Naive thymus-derived CD4-positive, alpha-beta T cell (primary cell): ENCODE data around the gene MAN1C1. TPM values are rescaled to one million over a fixed set of nuclear protein-coding genes. Genes with fewer than 3 reads are reported as not detected.

Experiments
- ATAC-seq: fragments of 150-1000 bp; cut with Tn5 transposase; 2 replicates; pipeline ENCODE4 v1.10.0; 2021; ENCODE audit warnings: mild to moderate bottlenecking, moderate library complexity
- CTCF ChIA-PET: fragments of 350-600 bp; sonication (Branson Sonifier 250); formaldehyde crosslinking; loops from one replicate; lab custom pipeline; 2021; ENCODE audit warnings: antibody characterized with exemption; lab: Charles Lee
- POLR2A ChIA-PET: fragments of 350-600 bp; sonication (Branson Sonifier 250); formaldehyde crosslinking; loops from one replicate; lab custom pipeline; 2021; ENCODE audit warnings: antibody characterized with exemption, inconsistent platforms; lab: Charles Lee
- DNase-seq, 9 donors: peaks; one replicate each; pipeline versions ENCODE4 v3.0.0 to v3.0.0-alpha.2; 2020 to 2022; ENCODE audit warnings: mixed read lengths in 1 of 9
- H3K27ac ChIP-seq: one replicate; pipeline ENCODE4 v1.7.0; 2013; ENCODE audit warnings: mild to moderate bottlenecking, low read depth, low read length, moderate library complexity
- H3K27me3 ChIP-seq, 2 donors: one replicate each; pipeline ENCODE4 v1.7.0; 2013; ENCODE audit warnings: low read length in 2 of 2, mild to moderate bottlenecking in 2 of 2, moderate library complexity in 2 of 2; ENCODE audit not compliant: control insufficient read depth in 2 of 2, insufficient read depth in 2 of 2
- H3K36me3 ChIP-seq, 3 experiments: 1 replicate in 2 of 3; 2 replicates in 1 of 3; pipeline ENCODE4 v1.7.0; 2013; ENCODE audit warnings: low read length in 3 of 3, mild to moderate bottlenecking in 3 of 3, moderate library complexity in 1 of 3; ENCODE audit not compliant: insufficient read depth in 3 of 3, control insufficient read depth in 2 of 3
- H3K4me1 ChIP-seq, 2 donors: one replicate each; pipeline ENCODE4 v1.7.0; 2013; ENCODE audit warnings: low read length in 2 of 2, mild to moderate bottlenecking in 2 of 2, moderate library complexity in 1 of 2; ENCODE audit not compliant: control insufficient read depth in 2 of 2, insufficient read depth in 2 of 2
- H3K4me3 ChIP-seq: 2 replicates; pipeline ENCODE4 v1.7.0; 2013; ENCODE audit warnings: mild to moderate bottlenecking, low read length
- H3K9me3 ChIP-seq, 3 experiments: 1 replicate in 2 of 3; 2 replicates in 1 of 3; pipeline ENCODE4 v1.7.0; 2013; ENCODE audit warnings: low read length in 3 of 3; ENCODE audit not compliant: control insufficient read depth in 2 of 3
- H3K27ac Mint-ChIP-seq, 9 donors: one replicate each; pipeline ENCODE4 v1.8.0; 2020 to 2022; ENCODE audit warnings: mixed read lengths in 9 of 9, mild to moderate bottlenecking in 8 of 9, moderate library complexity in 5 of 9, inconsistent platforms in 2 of 9
- H3K27me3 Mint-ChIP-seq, 5 donors: one replicate each; pipeline ENCODE4 v1.8.0; 2021 to 2022; ENCODE audit warnings: mixed read lengths in 5 of 5, mild to moderate bottlenecking in 1 of 5
- H3K36me3 Mint-ChIP-seq, 5 donors: one replicate each; pipeline ENCODE4 v1.8.0; 2020 to 2022; ENCODE audit warnings: mixed read lengths in 5 of 5, mild to moderate bottlenecking in 3 of 5, inconsistent platforms in 1 of 5
- H3K4me1 Mint-ChIP-seq, 7 donors: one replicate each; pipeline ENCODE4 v1.8.0; 2020 to 2022; ENCODE audit warnings: mixed read lengths in 7 of 7, mild to moderate bottlenecking in 3 of 7, inconsistent platforms in 1 of 7
- H3K4me3 Mint-ChIP-seq, 10 donors: one replicate each; pipeline ENCODE4 v1.8.0; 2020 to 2022; ENCODE audit warnings: mild to moderate bottlenecking in 10 of 10, mixed read lengths in 10 of 10, moderate library complexity in 6 of 10, inconsistent platforms in 2 of 10
- H3K9me3 Mint-ChIP-seq, 11 donors: one replicate each; pipeline ENCODE4 v1.8.0; 2020 to 2022; ENCODE audit warnings: mixed read lengths in 11 of 11, mild to moderate bottlenecking in 4 of 11, inconsistent platforms in 1 of 11, moderate library complexity in 1 of 11
- intact Hi-C, 2 donors: fragments of 100-400 bp; cut with micrococcal nuclease; formaldehyde crosslinking; loops; one replicate each; pipeline ENCODE4 v1.15.1; 2023
- polyA plus RNA-seq, 2 donors: library from polyadenylated mRNA; unstranded; fragments of 300-500 nt; fragmentation: Illumina TruSeq; gene quantifications; one replicate each; pipeline ENCODE4 v1.2.3, GENCODE V29; 2021
- total RNA-seq, 6 experiments: library from RNA in 5 of 6; stranded (reverse) in 5 of 6; gene quantifications; 1 replicate in 5 of 6; 2 replicates in 1 of 6; pipeline ENCODE4 v1.2.3 and lab custom pipeline; 2021 to 2026

The MAN1C1 gene
- total and polyA plus RNA-seq, 7 experiments from 2014 or later, result 16.0 to 85.5 (median 61.0) TPM

DNA sequence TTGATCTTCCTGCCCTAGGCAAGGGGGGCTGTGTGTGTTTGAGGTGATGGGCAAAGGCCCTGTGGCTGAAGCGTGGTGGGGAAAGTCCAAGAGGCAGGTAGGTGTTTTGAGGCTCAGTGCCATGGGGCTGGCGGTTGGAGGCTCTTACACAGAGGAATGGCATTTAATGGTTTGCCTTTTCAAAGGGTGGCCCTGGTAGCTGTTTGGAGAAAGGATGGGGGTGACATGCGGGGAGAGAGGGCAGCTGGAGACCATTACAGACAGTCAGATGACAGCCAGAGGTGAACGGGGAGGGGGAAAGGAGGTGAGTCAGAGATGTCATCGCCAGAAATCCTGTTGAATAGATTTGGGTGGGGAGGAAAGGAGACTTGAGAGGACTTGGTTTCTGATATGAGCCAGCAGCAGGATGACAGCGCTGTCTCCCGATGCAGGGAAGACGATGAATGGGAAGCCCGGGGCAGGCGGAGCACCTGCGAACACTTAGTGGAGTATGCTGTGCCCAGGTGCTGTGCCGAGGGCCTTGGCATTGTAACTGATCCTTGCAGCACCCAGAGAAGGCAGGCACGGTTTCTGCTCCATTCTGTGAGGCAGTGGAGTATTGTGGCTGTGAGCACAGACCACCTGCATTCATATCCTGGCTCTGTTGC lies 56.3 kb downstream of the MAN1C1 start:
- Histone ChIP-seq H3K4me1 (peaks cover 34 to 96% of the 10 kb centered on the region in 2 donors), H3K27ac (peak overlapping the region; percentile 50)
- H3K4me3 Mint-ChIP-seq, result peak overlapping the region in 8 of 10 donors; percentile 10 to 89 (median 60)

DNA sequence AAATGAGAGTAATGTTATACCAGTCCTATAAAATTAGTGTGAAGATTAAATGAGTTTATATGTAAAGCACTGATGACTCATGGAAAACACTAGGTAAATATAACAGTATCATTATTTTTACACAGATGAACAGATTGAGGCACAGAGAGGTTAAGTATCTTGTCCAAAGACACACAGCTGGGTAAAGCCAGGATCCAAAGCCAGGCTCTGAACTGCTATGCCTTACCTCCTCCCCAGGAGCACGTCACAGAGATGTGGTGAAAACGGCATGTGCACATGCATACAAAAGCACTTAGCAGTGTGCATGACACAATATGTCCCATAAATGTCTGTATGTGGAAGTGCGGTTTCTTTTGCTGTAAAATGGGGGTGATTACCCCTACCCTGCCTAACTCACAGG lies 56.9 kb downstream of the MAN1C1 start:
- Mint-ChIP-seq H3K4me3 (peak overlapping the region in 8 of 10 donors; percentile 4 to 89 (median 70)), H3K27me3 (peaks cover 0 to 75% (median 0%) of the 10 kb centered on the region in 5 donors), H3K4me1 (peaks cover 66 to 98% (median 96%) of the 10 kb centered on the region in 7 donors), H3K36me3 (peaks cover 8 to 42% (median 19%) of the 10 kb centered on the region in 5 donors), H3K27ac (peak overlapping the region in 8 of 9 donors; percentile 76 to 98 (median 94)), H3K9me3 (peaks cover 0 to 6% (median 0%) of the 10 kb centered on the region in 11 donors)
- CTCF ChIA-PET, result no interaction called here
- peak in 5 of 9 donors; percentile 21 to 49 (median 41) for DNase-seq
- Histone ChIP-seq H3K36me3 (peaks cover 0 to 8% (median 0%) of the 10 kb centered on the region in 3 experiments), H3K4me1 (peaks cover 34 to 96% of the 10 kb centered on the region in 2 donors), H3K9me3 (no peaks in the 10 kb centered on the region), H3K27ac (peak overlapping the region; percentile 50), H3K27me3 (no peaks in the 10 kb centered on the region), H3K4me3 (no peak overlapping the region)
- intact Hi-C loops, result no loop called here
- ATAC-seq, result no peak
- POLR2A ChIA-PET, result interaction anchor here (1.6 to 6.4 kb wide), 3 partner anchors 26 to 52 kb away, joined by 3 to 113 read pairs (median 7); no protein-coding TSS in a partner anchor

More for the DNA sequence above, 56.3 kb downstream of the MAN1C1 start:
- intact Hi-C loops, result no loop called here
- Histone ChIP-seq H3K4me3 (no peak overlapping the region), H3K9me3 (no peaks in the 10 kb centered on the region), H3K27me3 (no peaks in the 10 kb centered on the region), H3K36me3 (peaks cover 0 to 8% (median 0%) of the 10 kb centered on the region in 3 experiments)
- no peak for ATAC-seq
- H3K36me3 Mint-ChIP-seq, result peaks cover 8 to 42% (median 19%) of the 10 kb centered on the region in 5 donors
- peaks cover 67 to 98% (median 96%) of the 10 kb centered on the region in 7 donors for H3K4me1 Mint-ChIP-seq
- H3K27me3 Mint-ChIP-seq, result peaks cover 0 to 73% (median 0%) of the 10 kb centered on the region in 5 donors
- H3K9me3 Mint-ChIP-seq, result peaks cover 0 to 6% (median 0%) of the 10 kb centered on the region in 11 donors
- CTCF ChIA-PET, result no interaction called here
- POLR2A ChIA-PET, result interaction anchor here (1.6 to 6.4 kb wide), 3 partner anchors 27 to 51 kb away, joined by 3 to 113 read pairs (median 7); no protein-coding TSS in a partner anchor
- H3K27ac Mint-ChIP-seq, result peak overlapping the region in 8 of 9 donors; percentile 90 to 98 (median 96)
- DNase-seq, result no peak

DNA sequence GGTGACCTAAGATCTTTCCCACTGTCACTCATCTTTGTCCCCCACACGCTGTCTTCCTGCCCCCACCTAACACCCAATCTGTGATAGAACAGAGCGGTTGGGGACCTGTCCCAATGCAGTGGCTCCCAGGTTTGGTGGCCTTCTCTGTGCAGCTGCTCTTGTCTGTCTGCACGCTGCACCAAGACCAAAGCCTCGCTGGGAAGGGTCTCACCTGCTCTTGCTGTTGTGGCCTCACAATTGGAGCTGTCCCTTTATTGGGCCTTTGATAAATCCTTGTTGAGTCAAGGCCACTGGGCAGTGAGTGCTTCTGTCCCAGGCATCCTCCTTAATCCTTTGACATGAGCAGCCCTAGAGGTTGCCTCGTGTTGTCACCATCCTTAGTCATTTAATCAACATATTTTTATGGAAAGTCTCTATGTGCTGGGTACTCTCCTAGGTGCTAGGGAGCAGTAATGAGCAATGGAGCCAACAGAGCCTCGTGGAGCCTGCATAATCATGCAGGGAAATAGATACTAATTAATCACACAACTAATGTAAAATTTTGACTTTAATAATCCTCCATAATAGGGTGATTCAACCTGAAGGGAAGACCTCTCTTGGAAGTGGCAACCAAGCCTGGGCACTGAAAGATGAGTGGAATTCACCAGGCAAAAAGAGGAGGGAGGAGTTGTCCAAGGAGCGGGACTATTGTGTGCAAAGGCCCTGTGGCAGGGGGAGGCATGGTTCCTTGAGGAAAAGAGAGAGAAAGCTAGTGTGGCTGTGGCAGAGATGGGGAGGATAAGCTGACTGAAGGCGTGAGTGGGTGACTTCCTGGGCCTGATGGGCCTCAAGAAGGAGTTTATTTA lies 57.6 kb downstream of the MAN1C1 start:
- no peaks in the 10 kb centered on the region for H3K9me3 ChIP-seq
- peaks cover 0 to 8% (median 0%) of the 10 kb centered on the region in 3 experiments for H3K36me3 ChIP-seq
- ChIA-PET POLR2A (interaction anchor here (1.1 to 6.4 kb wide), 5 partner anchors 7 to 53 kb away, joined by 3 to 113 read pairs (median 7); no protein-coding TSS in a partner anchor), CTCF (no interaction called here)
- DNase-seq (no peak), ATAC-seq (no peak)
- H3K27me3 ChIP-seq, result no peaks in the 10 kb centered on the region
- H3K27ac ChIP-seq, result peak overlapping the region; percentile 50
- intact Hi-C loops, result no loop called here
- Mint-ChIP-seq H3K27me3 (peaks cover 0 to 76% (median 0%) of the 10 kb centered on the region in 5 donors), H3K27ac (peak overlapping the region in 8 of 9 donors; percentile 76 to 98 (median 94)), H3K9me3 (peaks cover 0 to 6% (median 0%) of the 10 kb centered on the region in 11 donors), H3K4me1 (peaks cover 65 to 98% (median 96%) of the 10 kb centered on the region in 7 donors), H3K4me3 (peak overlapping the region; percentile 13 to 89 (median 64)), H3K36me3 (peaks cover 8 to 38% (median 18%) of the 10 kb centered on the region in 5 donors)
- H3K4me1 ChIP-seq, result peaks cover 34 to 96% of the 10 kb centered on the region in 2 donors
- H3K4me3 ChIP-seq, result no peak overlapping the region

DNA sequence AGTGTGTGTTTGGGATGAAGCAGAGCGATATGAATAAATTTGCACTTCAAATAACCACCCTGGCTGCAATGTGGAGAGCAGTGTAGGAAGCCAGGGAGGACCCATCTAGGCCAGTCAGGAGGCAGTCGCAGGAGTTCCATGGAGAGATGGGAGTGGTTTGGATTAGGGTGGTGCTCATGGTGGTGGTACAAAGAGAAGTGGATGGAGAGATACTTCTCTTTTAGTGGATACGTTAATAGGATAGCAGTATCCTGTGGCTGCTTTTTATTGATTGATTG lies 58.2 kb downstream of the MAN1C1 start:
- peaks cover 0 to 77% (median 0%) of the 10 kb centered on the region in 5 donors for H3K27me3 Mint-ChIP-seq
- no peak for DNase-seq
- H3K4me1 Mint-ChIP-seq, result peaks cover 64 to 99% (median 97%) of the 10 kb centered on the region in 7 donors
- no peak overlapping the region for H3K4me3 ChIP-seq
- H3K4me3 Mint-ChIP-seq, result peak overlapping the region; percentile 3 to 89 (median 64)
- H3K27ac Mint-ChIP-seq, result peak overlapping the region in 8 of 9 donors; percentile 76 to 98 (median 94)
- ChIA-PET CTCF (interaction anchor here (0.7 to 0.8 kb wide), 2 partner anchors 32 to 645 kb away, joined by 3 to 4 read pairs; no protein-coding TSS in a partner anchor), POLR2A (interaction anchor here (0.7 to 6.4 kb wide), 5 partner anchors 8 to 100 kb away, joined by 3 to 113 read pairs (median 30); no protein-coding TSS in a partner anchor)
- H3K27me3 ChIP-seq, result no peaks in the 10 kb centered on the region
- no peaks in the 10 kb centered on the region for H3K9me3 ChIP-seq
- peaks cover 0 to 8% (median 0%) of the 10 kb centered on the region in 3 experiments for H3K36me3 ChIP-seq
- ATAC-seq, result no peak
- H3K27ac ChIP-seq, result peak overlapping the region; percentile 50
- intact Hi-C loops, result loop anchor here (5.0 kb wide), 3 partner anchors 38 to 747 kb away; no protein-coding TSS in a partner anchor
- H3K4me1 ChIP-seq, result peaks cover 34 to 95% of the 10 kb centered on the region in 2 donors
- H3K36me3 Mint-ChIP-seq, result peaks cover 8 to 37% (median 18%) of the 10 kb centered on the region in 5 donors
- peaks cover 0 to 6% (median 0%) of the 10 kb centered on the region in 11 donors for H3K9me3 Mint-ChIP-seq

DNA sequence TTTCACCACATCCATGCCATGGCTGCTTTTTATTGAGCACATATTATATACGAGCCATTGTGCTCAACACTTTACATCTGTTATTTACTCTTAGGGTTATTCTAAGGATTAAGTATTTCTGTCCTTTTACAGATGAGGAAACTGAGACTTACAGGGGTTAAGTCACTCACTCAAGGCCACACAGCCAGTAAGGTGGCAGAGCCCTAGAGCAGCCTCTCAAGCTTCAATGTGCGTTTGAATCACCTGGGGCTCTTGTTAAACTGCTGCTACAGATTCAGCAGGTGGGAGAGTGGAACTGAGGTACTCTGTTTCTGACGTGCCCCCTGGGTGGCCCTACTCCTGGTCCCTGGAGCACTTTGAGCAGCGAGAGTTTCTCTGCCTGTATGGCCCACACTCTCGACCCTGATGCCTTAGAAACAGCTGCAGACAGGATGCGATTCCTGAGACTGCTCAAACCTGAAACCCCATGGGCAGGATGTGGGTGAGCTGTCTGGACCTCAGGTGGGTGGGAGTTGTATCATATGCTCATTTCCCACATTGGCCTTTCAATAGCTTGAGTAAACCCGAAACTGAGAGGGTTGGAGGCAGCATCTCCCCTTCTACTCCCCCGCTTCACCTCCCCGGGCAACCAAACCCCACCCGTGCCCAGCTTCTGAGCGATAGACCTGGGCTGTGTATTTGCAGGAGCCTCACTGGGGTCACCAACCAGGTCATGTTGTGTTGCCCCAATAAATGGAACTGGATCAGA lies 59.3 kb downstream of the MAN1C1 start:
- H3K4me3 ChIP-seq, result peak overlapping the region; percentile 31
- no peaks in the 10 kb centered on the region for H3K9me3 ChIP-seq
- ATAC-seq, result peak; percentile 89
- Mint-ChIP-seq H3K4me3 (peak overlapping the region; percentile 80 to 92 (median 84)), H3K4me1 (peaks cover 58 to 96% (median 94%) of the 10 kb centered on the region in 7 donors), H3K27ac (peak overlapping the region; percentile 70 to 98 (median 94)), H3K36me3 (peaks cover 8 to 40% (median 23%) of the 10 kb centered on the region in 5 donors), H3K27me3 (peaks cover 0 to 80% (median 0%) of the 10 kb centered on the region in 5 donors), H3K9me3 (peaks cover 0 to 6% (median 0%) of the 10 kb centered on the region in 11 donors)
- CTCF ChIA-PET, result interaction anchor here (0.7 to 2.9 kb wide), 10 partner anchors 8 to 99 kb away, joined by 3 to 37 read pairs (median 6); no protein-coding TSS in a partner anchor
- peak overlapping the region; percentile 67 for H3K27ac ChIP-seq
- POLR2A ChIA-PET, result interaction anchor here (0.9 to 6.4 kb wide), 25 partner anchors 9 to 429 kb away, joined by 3 to 113 read pairs (median 5); partner anchors contain the start of genes MAN1C1, MTFR1L, RSRP1 and SELENON
- peaks cover 0 to 8% (median 0%) of the 10 kb centered on the region in 3 experiments for H3K36me3 ChIP-seq
- H3K27me3 ChIP-seq, result no peaks in the 10 kb centered on the region
- H3K4me1 ChIP-seq, result peaks cover 34 to 89% of the 10 kb centered on the region in 2 donors
- DNase-seq, result peak; percentile 24 to 91 (median 86)
- intact Hi-C loops, result loop anchor here (1.0 to 5.0 kb wide), 13 partner anchors 9 to 749 kb away; no protein-coding TSS in a partner anchor
